Measurements from ENCODE around the gene FBXL16.

DNA sequence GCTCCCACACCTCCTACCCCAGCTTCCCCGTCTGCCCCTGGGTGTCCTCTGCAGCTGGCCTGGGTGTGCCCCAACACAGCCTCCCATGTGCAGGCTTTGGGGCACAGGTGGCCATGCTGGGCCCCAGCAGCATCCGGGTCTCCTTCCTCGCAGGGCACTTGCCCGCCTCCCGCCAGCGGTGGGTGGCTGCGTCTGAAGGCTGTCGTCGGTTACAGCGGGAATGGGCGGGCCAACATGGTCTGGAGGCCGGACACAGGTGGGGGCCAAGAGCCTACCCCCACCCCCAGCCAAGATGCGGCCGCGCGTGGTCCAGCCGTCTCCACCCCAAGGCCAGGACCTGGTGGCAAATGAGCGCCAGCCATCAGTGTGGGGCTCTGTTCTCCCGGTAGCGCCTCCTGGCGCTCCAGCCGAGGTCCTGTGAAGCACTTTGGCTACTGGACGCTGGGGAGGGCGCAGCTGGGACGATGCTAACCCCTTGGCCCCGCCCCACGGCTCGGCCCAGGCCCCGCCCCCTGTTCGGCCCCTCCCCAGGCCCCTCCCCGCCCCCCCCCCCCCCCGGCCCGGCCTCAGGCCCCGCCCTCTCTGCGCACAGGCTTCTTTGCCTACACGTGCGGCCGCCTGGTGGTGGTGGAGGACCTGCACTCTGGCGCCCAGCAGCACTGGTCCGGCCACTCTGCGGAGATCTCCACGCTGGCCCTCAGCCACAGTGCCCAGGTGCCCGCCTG, 45.0 kb downstream of the FBXL16 start:
- no peak; the same call in 1 of the 2 replicates for TF ChIP-seq TCF12 (IDR thresholded peaks at IDR 0.05)
- TF ChIP-seq, protein P1, sequence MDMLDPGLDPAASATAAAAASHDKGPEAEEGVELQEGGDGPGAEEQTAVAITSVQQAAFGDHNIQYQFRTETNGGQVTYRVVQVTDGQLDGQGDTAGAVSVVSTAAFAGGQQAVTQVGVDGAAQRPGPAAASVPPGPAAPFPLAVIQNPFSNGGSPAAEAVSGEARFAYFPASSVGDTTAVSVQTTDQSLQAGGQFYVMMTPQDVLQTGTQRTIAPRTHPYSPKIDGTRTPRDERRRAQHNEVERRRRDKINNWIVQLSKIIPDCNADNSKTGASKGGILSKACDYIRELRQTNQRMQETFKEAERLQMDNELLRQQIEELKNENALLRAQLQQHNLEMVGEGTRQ (IDR thresholded peaks at IDR 0.05; ENCODE audit: borderline replicate concordance, low read depth, low read length) = no peak
- TF ChIP-seq, protein P2, sequence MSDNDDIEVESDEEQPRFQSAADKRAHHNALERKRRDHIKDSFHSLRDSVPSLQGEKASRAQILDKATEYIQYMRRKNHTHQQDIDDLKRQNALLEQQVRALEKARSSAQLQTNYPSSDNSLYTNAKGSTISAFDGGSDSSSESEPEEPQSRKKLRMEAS (IDR thresholded peaks at IDR 0.05; ENCODE audit: low read depth) = peak; percentile 82; the same call in 1 of the 2 replicates
- TF ChIP-seq EZH2phosphoT487 (IDR thresholded peaks at IDR 0.05; ENCODE audit: borderline replicate concordance, low read depth) = no peak
- TF ChIP-seq, protein P3, sequence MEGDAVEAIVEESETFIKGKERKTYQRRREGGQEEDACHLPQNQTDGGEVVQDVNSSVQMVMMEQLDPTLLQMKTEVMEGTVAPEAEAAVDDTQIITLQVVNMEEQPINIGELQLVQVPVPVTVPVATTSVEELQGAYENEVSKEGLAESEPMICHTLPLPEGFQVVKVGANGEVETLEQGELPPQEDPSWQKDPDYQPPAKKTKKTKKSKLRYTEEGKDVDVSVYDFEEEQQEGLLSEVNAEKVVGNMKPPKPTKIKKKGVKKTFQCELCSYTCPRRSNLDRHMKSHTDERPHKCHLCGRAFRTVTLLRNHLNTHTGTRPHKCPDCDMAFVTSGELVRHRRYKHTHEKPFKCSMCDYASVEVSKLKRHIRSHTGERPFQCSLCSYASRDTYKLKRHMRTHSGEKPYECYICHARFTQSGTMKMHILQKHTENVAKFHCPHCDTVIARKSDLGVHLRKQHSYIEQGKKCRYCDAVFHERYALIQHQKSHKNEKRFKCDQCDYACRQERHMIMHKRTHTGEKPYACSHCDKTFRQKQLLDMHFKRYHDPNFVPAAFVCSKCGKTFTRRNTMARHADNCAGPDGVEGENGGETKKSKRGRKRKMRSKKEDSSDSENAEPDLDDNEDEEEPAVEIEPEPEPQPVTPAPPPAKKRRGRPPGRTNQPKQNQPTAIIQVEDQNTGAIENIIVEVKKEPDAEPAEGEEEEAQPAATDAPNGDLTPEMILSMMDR (IDR thresholded peaks at IDR 0.05) = peak; percentile 55
- TF ChIP-seq EP300 (IDR thresholded peaks at IDR 0.05; ENCODE audit: borderline replicate concordance in 1 of 2, low read depth in 1 of 2, low read length in 1 of 2) = no peak; a peak in 1 of 4 replicates
- TF ChIP-seq MXI1 (IDR thresholded peaks at IDR 0.05; ENCODE audit: low read depth, low read length) = peak; percentile 68
- TF ChIP-seq, protein P4, sequence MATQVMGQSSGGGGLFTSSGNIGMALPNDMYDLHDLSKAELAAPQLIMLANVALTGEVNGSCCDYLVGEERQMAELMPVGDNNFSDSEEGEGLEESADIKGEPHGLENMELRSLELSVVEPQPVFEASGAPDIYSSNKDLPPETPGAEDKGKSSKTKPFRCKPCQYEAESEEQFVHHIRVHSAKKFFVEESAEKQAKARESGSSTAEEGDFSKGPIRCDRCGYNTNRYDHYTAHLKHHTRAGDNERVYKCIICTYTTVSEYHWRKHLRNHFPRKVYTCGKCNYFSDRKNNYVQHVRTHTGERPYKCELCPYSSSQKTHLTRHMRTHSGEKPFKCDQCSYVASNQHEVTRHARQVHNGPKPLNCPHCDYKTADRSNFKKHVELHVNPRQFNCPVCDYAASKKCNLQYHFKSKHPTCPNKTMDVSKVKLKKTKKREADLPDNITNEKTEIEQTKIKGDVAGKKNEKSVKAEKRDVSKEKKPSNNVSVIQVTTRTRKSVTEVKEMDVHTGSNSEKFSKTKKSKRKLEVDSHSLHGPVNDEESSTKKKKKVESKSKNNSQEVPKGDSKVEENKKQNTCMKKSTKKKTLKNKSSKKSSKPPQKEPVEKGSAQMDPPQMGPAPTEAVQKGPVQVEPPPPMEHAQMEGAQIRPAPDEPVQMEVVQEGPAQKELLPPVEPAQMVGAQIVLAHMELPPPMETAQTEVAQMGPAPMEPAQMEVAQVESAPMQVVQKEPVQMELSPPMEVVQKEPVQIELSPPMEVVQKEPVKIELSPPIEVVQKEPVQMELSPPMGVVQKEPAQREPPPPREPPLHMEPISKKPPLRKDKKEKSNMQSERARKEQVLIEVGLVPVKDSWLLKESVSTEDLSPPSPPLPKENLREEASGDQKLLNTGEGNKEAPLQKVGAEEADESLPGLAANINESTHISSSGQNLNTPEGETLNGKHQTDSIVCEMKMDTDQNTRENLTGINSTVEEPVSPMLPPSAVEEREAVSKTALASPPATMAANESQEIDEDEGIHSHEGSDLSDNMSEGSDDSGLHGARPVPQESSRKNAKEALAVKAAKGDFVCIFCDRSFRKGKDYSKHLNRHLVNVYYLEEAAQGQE (IDR thresholded peaks at IDR 0.05; ENCODE audit: low read depth, low read length) = no peak
- peak; percentile 20; the same call in 1 of the 2 replicates for TF ChIP-seq NRF1 (IDR thresholded peaks at IDR 0.05; ENCODE audit: low read depth, low read length)
- TF ChIP-seq, protein P5, sequence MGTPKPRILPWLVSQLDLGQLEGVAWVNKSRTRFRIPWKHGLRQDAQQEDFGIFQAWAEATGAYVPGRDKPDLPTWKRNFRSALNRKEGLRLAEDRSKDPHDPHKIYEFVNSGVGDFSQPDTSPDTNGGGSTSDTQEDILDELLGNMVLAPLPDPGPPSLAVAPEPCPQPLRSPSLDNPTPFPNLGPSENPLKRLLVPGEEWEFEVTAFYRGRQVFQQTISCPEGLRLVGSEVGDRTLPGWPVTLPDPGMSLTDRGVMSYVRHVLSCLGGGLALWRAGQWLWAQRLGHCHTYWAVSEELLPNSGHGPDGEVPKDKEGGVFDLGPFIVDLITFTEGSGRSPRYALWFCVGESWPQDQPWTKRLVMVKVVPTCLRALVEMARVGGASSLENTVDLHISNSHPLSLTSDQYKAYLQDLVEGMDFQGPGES (IDR thresholded peaks at IDR 0.05; ENCODE audit: low read depth, low read length) = no peak
- peak; percentile 26; the same call in 1 of the 2 replicates for TF ChIP-seq POLR2AphosphoS5 (IDR thresholded peaks at IDR 0.05; ENCODE audit: low read depth, low read length)
- TF ChIP-seq, protein P6, sequence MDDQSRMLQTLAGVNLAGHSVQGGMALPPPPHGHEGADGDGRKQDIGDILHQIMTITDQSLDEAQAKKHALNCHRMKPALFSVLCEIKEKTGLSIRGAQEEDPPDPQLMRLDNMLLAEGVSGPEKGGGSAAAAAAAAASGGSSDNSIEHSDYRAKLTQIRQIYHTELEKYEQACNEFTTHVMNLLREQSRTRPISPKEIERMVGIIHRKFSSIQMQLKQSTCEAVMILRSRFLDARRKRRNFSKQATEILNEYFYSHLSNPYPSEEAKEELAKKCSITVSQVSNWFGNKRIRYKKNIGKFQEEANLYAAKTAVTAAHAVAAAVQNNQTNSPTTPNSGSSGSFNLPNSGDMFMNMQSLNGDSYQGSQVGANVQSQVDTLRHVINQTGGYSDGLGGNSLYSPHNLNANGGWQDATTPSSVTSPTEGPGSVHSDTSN (IDR thresholded peaks at IDR 0.05) = no peak
- TF ChIP-seq SIN3A (IDR thresholded peaks at IDR 0.05; ENCODE audit: borderline replicate concordance, low read depth, low read length) = no peak
- no peak for TF ChIP-seq FOXM1 (IDR thresholded peaks at IDR 0.05; ENCODE audit: low read depth)
